Thyroid gland (tissue), 4 donors: ENCODE measurements around the gene CACNA2D3. TPM values are rescaled to one million over a fixed set of nuclear protein-coding genes. Genes with fewer than 3 reads are reported as not detected.

Source experiments
- DNase-seq, 2 donors: peaks; one replicate each; pipeline ENCODE4 v3.0.0-alpha.2; 2019
- H3K27ac ChIP-seq, 3 donors: fragments of 200-600 bp; sonication (generic); 1 replicate in 2 of 3; 2 replicates in 1 of 3; pipeline ENCODE4 v1.5.1; 2016 to 2019; ENCODE audit warnings: mild to moderate bottlenecking in 1 of 3, moderate library complexity in 1 of 3
- H3K27me3 ChIP-seq: fragments of 200-600 bp; sonication (generic); one replicate; pipeline ENCODE4 v1.5.1; 2019
- H3K36me3 ChIP-seq, 2 donors: fragments of 200-600 bp; sonication (generic); one replicate each; pipeline ENCODE4 v1.5.1; 2016 to 2019
- H3K4me1 ChIP-seq, 2 donors: fragments of 200-600 bp; sonication (generic); one replicate each; pipeline ENCODE4 v1.5.1; 2017 to 2019
- H3K4me3 ChIP-seq, 3 donors: fragments of 200-600 bp; sonication (generic); replicated peaks in 1 of 3; 1 replicate in 2 of 3; 2 replicates in 1 of 3; pipeline ENCODE4 v1.5.1; 2016; ENCODE audit warnings: mild to moderate bottlenecking in 1 of 3
- H3K9me3 ChIP-seq: fragments of 200-600 bp; sonication (generic); one replicate; pipeline ENCODE4 v1.5.1; 2017
- CTCF ChIP-seq, 6 experiments: fragments of 200-600 bp in 3 of 6; fragments of 450-650 bp in 3 of 6; sonication (generic) in 3 of 6; IDR thresholded peaks; one replicate each; pipeline ENCODE4 v1.5.1; 2016 to 2019; ENCODE audit warnings: antibody characterized with exemption in 6 of 6, mild to moderate bottlenecking in 2 of 6, inconsistent platforms in 1 of 6, moderate library complexity in 1 of 6
- POLR2A ChIP-seq, 2 donors: fragments of 450-650 bp; IDR thresholded peaks; one replicate each; pipeline ENCODE4 v1.6.1; 2017; ENCODE audit warnings: antibody characterized with exemption in 2 of 2, mild to moderate bottlenecking in 2 of 2, moderate library complexity in 1 of 2
- WGBS, 2 donors: methylation state at CpG; one replicate each; pipeline ENCODE4 v1.1.5; 2017; 5-methylcytosine and 5-hydroxymethylcytosine counted together
- intact Hi-C: fragments of 100-400 bp; cut with DNase I; formaldehyde crosslinking; loops from one replicate; pipeline ENCODE4 v1.15.1; 2023
- total RNA-seq, 4 donors: library from RNA; depleted of rRNA; stranded (reverse); fragments of >200 nt; gene quantifications; one replicate each; pipeline ENCODE4 v1.2.3, GENCODE V29; 2016

Gene CACNA2D3
- total RNA-seq, 4 donors from 2014 or later, result 2.9 to 4.8 (median 4.5) TPM

GRCh38 chr3:54982807-54983206 is 860.5 kb downstream of the CACNA2D3 start:
- Histone ChIP-seq H3K9me3 (no peaks in the 10 kb centered on the region), H3K36me3 (no peaks in the 10 kb centered on the region), H3K27ac (no peak overlapping the region), H3K27me3 (no peaks in the 10 kb centered on the region), H3K4me3 (no peak overlapping the region), H3K4me1 (no peaks in the 10 kb centered on the region)
- 93 to 97% methylated on average over 4 of the region's 4 CpGs for WGBS, 2 donors
- TF ChIP-seq POLR2A (IDR thresholded peaks at IDR 0.05) (no peak), CTCF (IDR thresholded peaks at IDR 0.05) (no peak)
- intact Hi-C loops, result no loop called here
- DNase-seq, result no peak

- no peak for DNase-seq
- Histone ChIP-seq H3K4me3 (no peak overlapping the region), H3K27ac (no peak overlapping the region), H3K9me3 (no peaks in the 10 kb centered on the region), H3K36me3 (no peaks in the 10 kb centered on the region), H3K4me1 (peaks cover 4 to 6% of the 10 kb centered on the region in 2 donors), H3K27me3 (no peaks in the 10 kb centered on the region)
- WGBS, 2 donors, result 82 to 87% methylated on average over 5 of the region's 5 CpGs
- no peak for TF ChIP-seq POLR2A (IDR thresholded peaks at IDR 0.05)
- no peak for TF ChIP-seq CTCF (IDR thresholded peaks at IDR 0.05)
- intact Hi-C loops, result no loop called here
Measured at GRCh38 chr3:54983266-54984099, 861.1 kb downstream of the CACNA2D3 start.

- no peak for DNase-seq
- intact Hi-C loops, result no loop called here
- no peaks in the 10 kb centered on the region for H3K36me3 ChIP-seq
- peaks cover 15 to 17% of the 10 kb centered on the region in 2 donors for H3K4me1 ChIP-seq
- no peak overlapping the region for H3K27ac ChIP-seq
- no peaks in the 10 kb centered on the region for H3K9me3 ChIP-seq
- no peaks in the 10 kb centered on the region for H3K27me3 ChIP-seq
- H3K4me3 ChIP-seq, result no peak overlapping the region
- WGBS, 2 donors, result 95 to 96% methylated on average over 4 of the region's 4 CpGs
- TF ChIP-seq POLR2A (IDR thresholded peaks at IDR 0.05), result no peak
- TF ChIP-seq CTCF (IDR thresholded peaks at IDR 0.05), result no peak
Measured at GRCh38 chr3:54985856-54986255, 863.5 kb downstream of the CACNA2D3 start.

- Histone ChIP-seq H3K27ac (no peak overlapping the region), H3K4me1 (peaks cover 15 to 17% of the 10 kb centered on the region in 2 donors), H3K27me3 (no peaks in the 10 kb centered on the region), H3K9me3 (no peaks in the 10 kb centered on the region), H3K36me3 (no peaks in the 10 kb centered on the region), H3K4me3 (no peak overlapping the region)
- TF ChIP-seq POLR2A (IDR thresholded peaks at IDR 0.05) (no peak), CTCF (IDR thresholded peaks at IDR 0.05) (no peak)
- WGBS, 2 donors, result 91 to 93% methylated on average over 4 of the region's 4 CpGs
- intact Hi-C loops, result no loop called here
- no peak for DNase-seq
Measured at GRCh38 chr3:54986294-54986693, 863.9 kb downstream of the CACNA2D3 start.

- no peak for DNase-seq
- Histone ChIP-seq H3K27ac (no peak overlapping the region), H3K9me3 (no peaks in the 10 kb centered on the region), H3K27me3 (no peaks in the 10 kb centered on the region), H3K4me3 (no peak overlapping the region), H3K4me1 (peaks cover 15 to 17% of the 10 kb centered on the region in 2 donors), H3K36me3 (no peaks in the 10 kb centered on the region)
- intact Hi-C loops, result no loop called here
- TF ChIP-seq CTCF (IDR thresholded peaks at IDR 0.05) (no peak), POLR2A (IDR thresholded peaks at IDR 0.05) (no peak)
- 50 to 55% methylated on average over 4 of the region's 4 CpGs for WGBS, 2 donors
Measured at GRCh38 chr3:54987719-54988118, 865.4 kb downstream of the CACNA2D3 start.
